ENCODE data around the gene SPATA31C1.

SPATA31C1 gene

GRCh38 chr9:87880683-87881082 is 37.1 kb upstream of the SPATA31C1 start:
- DNase-seq (ENCODE audit: extremely low spot score) = peak; percentile 1
- no peak for TF ChIP-seq ARNT (IDR thresholded peaks at IDR 0.05)
- no peak for TF ChIP-seq HDGF (IDR thresholded peaks at IDR 0.05; ENCODE audit: borderline replicate concordance)
- TF ChIP-seq SP1 (IDR thresholded peaks at IDR 0.05) = no peak
- TF ChIP-seq, protein P1, sequence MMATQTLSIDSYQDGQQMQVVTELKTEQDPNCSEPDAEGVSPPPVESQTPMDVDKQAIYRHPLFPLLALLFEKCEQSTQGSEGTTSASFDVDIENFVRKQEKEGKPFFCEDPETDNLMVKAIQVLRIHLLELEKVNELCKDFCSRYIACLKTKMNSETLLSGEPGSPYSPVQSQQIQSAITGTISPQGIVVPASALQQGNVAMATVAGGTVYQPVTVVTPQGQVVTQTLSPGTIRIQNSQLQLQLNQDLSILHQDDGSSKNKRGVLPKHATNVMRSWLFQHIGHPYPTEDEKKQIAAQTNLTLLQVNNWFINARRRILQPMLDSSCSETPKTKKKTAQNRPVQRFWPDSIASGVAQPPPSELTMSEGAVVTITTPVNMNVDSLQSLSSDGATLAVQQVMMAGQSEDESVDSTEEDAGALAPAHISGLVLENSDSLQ (IDR thresholded peaks at IDR 0.05) = no peak
- no peak for TF ChIP-seq L3MBTL2 (conservative IDR thresholded peaks at IDR 0.05)
- no peak for TF ChIP-seq FOXM1 (IDR thresholded peaks at IDR 0.05; ENCODE audit: borderline replicate concordance)
- no peak for TF ChIP-seq CTBP1 (IDR thresholded peaks at IDR 0.05; ENCODE audit: borderline replicate concordance)
- TF ChIP-seq FOXA1 (IDR thresholded peaks at IDR 0.05) = no peak
- no peak for TF ChIP-seq ELF4 (IDR thresholded peaks at IDR 0.05)
- no peak for TF ChIP-seq NFRKB (IDR thresholded peaks at IDR 0.05)
- no peak for TF ChIP-seq LEF1 (IDR thresholded peaks at IDR 0.05; ENCODE audit: borderline replicate concordance)
- no peak for TF ChIP-seq FOXK2 (IDR thresholded peaks at IDR 0.05)
- ChIA-PET POLR2A (no interaction called here), CTCF (no interaction called here)

DNA sequence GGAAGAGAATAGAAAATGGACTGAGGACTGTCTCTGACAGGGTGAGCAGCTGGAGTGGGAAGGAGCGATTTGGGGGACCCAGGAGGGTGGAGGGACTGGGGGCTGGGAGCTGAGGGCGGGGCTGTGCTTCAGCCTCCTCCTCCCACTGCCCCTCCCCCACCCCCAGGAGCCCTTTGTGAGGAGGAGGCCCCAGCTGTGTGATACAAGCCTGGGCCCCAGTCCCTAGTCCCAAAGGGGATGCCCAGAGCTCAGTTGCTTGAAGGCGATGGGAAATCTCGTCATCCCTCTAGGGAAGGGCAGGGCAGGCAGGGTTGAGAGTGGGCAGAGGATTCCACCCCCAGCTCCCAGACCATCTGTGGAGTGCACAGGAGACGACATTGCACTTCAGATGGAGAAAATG is 35.1 kb upstream of the SPATA31C1 start, which contains the start of gene SPATA31E1:
Gene SPATA31E1, plus strand, starts transcription at position 251 of the 400 bp plus-strand sequence. Its CDS starts 15 bp downstream, at position 266.
- POLR2A ChIA-PET = no interaction called here
- CTCF ChIA-PET = no interaction called here
- peak; percentile 2 for DNase-seq (ENCODE audit: extremely low spot score)
- no peak for TF ChIP-seq ZNF384 (IDR thresholded peaks at IDR 0.05)
- TF ChIP-seq ELF4 (IDR thresholded peaks at IDR 0.05) = no peak
- TF ChIP-seq CTBP1 (IDR thresholded peaks at IDR 0.05; ENCODE audit: borderline replicate concordance) = no peak
- TF ChIP-seq FOXK2 (IDR thresholded peaks at IDR 0.05) = no peak
- TF ChIP-seq BHLHE40 (IDR thresholded peaks at IDR 0.05; ENCODE audit: borderline replicate concordance) = no peak
- TF ChIP-seq NFRKB (IDR thresholded peaks at IDR 0.05) = no peak
- no peak for TF ChIP-seq FOXM1 (IDR thresholded peaks at IDR 0.05; ENCODE audit: borderline replicate concordance)
- TF ChIP-seq HDGF (IDR thresholded peaks at IDR 0.05; ENCODE audit: borderline replicate concordance) = no peak
- no peak for TF ChIP-seq L3MBTL2 (conservative IDR thresholded peaks at IDR 0.05)
- no peak for TF ChIP-seq TARDBP (IDR thresholded peaks at IDR 0.05)
- TF ChIP-seq, protein P1 (IDR thresholded peaks at IDR 0.05) = no peak

- peak; percentile 5 for DNase-seq (ENCODE audit: extremely low spot score)
- ChIA-PET CTCF (no interaction called here), POLR2A (no interaction called here)
- TF ChIP-seq FOXM1 (IDR thresholded peaks at IDR 0.05; ENCODE audit: borderline replicate concordance) (no peak), SUZ12 (IDR thresholded peaks at IDR 0.05) (no peak), FOXK2 (IDR thresholded peaks at IDR 0.05) (no peak), L3MBTL2 (conservative IDR thresholded peaks at IDR 0.05) (no peak)
These were observed 34.5 kb upstream of the SPATA31C1 start for GRCh38 chr9:87883274-87883673.

- no peak for TF ChIP-seq L3MBTL2 (conservative IDR thresholded peaks at IDR 0.05)
- no peak for TF ChIP-seq NFRKB (IDR thresholded peaks at IDR 0.05)
- TF ChIP-seq ZNF384 (IDR thresholded peaks at IDR 0.05) = no peak
- no peak for TF ChIP-seq ARNT (IDR thresholded peaks at IDR 0.05)
- TF ChIP-seq SUZ12 (IDR thresholded peaks at IDR 0.05) = no peak
- no peak for TF ChIP-seq SP1 (IDR thresholded peaks at IDR 0.05)
- no peak for TF ChIP-seq CTBP1 (IDR thresholded peaks at IDR 0.05; ENCODE audit: borderline replicate concordance)
- no peak for TF ChIP-seq FOXK2 (IDR thresholded peaks at IDR 0.05)
- TF ChIP-seq ELF4 (IDR thresholded peaks at IDR 0.05) = no peak
- TF ChIP-seq, protein P1 (IDR thresholded peaks at IDR 0.05) = no peak
- POLR2A ChIA-PET = interaction anchor here (0.8 kb wide), 1 partner anchor 9 kb away, joined by 3 read pairs; no protein-coding TSS in a partner anchor
- CTCF ChIA-PET = no interaction called here
- peak; percentile 49 for DNase-seq (ENCODE audit: extremely low spot score)
These were observed 33.8 kb upstream of the SPATA31C1 start for GRCh38 chr9:87883990-87884389.

DNA sequence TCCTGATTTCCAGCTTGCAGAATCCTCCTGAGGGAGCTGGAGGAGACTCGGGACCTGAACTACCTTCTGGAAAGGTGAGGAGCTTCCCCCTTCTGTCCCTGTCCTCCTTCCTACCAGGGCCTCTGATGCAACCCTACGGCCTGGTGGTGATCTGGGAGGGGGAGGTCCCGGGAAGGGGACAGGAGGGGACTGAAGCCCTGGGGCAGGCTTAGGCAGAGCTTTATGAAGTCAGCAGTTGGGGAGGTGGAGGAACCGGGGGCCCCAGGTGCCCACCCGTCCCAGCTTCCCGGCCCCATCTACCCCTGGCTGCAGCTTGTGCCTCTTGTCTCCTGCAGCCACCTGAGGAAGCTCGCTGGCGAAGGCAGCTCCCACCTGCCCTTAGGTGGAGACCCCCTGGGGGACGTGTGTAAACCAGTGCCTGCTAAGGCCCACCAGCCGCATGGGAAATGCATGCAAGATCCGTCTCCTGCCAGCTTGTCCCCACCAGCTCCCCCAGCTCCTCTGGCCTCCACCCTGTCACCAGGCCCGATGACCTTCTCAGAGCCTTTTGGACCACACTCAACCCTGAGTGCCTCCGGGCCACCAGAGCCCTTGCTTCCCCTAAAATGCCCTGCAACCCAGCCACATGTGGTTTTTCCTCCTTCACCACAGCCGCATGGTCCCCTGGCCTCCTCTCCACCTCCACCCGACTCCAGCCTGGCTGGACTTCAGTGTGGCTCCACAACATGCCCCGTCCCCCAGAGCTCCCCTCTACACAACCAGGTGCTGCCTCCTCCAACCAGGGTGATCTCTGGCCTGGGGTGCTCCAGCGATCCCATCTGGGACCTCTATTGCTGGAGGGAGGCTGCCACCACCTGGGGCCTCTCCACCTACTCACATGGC is 32.9 kb upstream of the SPATA31C1 start:
- peak; percentile 2 for DNase-seq (ENCODE audit: extremely low spot score)
- no peak for TF ChIP-seq TARDBP (IDR thresholded peaks at IDR 0.05)
- no peak for TF ChIP-seq ELF4 (IDR thresholded peaks at IDR 0.05)
- no peak for TF ChIP-seq CTBP1 (IDR thresholded peaks at IDR 0.05; ENCODE audit: borderline replicate concordance)
- TF ChIP-seq, protein P1 (IDR thresholded peaks at IDR 0.05) = no peak
- TF ChIP-seq HDGF (IDR thresholded peaks at IDR 0.05; ENCODE audit: borderline replicate concordance) = no peak
- POLR2A ChIA-PET = interaction anchor here (0.8 kb wide), 1 partner anchor 10 kb away, joined by 3 read pairs; no protein-coding TSS in a partner anchor
- CTCF ChIA-PET = no interaction called here

Measured in HEK293T (cell line).